ENCODE data around the gene FRMD4B.

The FRMD4B gene

DNA sequence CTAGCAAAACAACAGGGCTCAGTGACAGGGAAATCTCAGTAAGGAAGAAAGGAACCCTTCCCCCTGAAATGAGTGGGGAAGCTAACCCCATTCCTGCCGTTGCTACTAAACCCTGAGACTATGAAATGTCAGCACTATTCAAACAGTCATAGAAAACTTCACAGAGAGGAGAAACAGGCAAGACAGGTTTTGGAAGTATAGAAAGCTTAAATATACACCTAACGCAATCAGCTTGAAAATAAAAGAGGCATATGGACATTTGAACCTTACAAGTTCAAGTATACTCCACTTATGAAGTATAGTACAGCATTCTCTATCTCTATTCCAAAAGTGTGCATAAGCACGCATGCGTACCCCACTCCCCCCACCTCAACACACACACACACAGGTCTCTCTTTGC is 17.6 kb upstream of the FRMD4B start:
- no peak for DNase-seq

DNA sequence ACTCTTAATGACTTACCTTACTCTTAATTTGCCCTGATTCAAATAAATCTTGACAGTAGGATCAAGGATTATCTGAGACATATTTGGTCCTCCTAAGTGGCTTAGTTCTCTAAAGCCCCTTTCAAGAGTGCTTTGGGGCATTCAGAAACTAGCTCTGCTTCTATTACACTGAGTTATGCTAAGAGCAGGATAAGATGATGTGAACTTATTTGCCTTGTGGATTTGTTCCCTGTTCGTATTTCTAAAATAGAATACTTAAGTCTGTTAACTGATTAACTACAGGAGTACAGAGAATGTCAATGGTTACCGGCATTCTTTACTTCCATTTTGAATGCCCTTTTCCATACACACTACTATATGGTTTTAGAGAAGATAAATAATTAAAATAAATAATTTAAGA is 14.8 kb upstream of the FRMD4B start:
- no peak for DNase-seq

DNA sequence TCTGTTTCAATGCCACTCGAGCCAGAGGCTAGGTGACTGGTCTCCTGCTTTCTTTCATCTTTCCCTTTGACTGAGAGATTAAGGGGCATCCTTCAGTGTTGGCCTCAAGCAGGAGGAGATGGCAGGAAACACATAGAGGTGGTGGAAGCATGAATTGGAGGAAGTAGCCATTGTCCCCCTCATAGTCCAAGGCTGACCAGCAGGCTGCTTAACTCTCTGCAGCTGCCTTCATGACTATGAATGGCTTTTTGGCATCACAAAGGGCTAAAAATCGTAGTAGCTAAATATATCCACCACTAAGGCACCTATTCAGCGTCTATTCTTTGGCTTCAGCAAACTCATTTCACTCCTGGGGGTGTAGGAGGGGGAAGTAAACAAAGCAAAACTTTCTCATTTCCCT is 7.0 kb upstream of the FRMD4B start:
- DNase-seq = no peak

DNA sequence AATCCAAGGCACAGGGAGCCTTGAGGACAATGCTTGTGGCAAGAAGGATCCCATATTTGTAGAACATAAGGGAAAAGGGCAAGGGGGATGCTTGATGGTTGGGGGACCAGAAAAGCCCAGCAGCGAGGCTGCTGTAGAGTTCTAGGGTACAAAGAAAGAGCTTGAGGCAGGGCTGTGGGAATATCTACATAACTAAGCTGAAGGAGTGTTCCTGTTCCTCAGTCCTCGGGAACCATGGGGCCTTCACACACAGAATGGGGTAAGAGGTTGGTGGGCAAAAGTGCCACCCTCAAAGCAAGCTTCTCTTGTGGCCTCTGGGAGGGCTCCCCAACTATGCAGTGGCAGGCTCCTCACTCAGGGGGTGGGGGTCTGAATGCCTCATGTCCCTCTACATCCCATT is 6.5 kb upstream of the FRMD4B start:
- DNase-seq = no peak

DNA sequence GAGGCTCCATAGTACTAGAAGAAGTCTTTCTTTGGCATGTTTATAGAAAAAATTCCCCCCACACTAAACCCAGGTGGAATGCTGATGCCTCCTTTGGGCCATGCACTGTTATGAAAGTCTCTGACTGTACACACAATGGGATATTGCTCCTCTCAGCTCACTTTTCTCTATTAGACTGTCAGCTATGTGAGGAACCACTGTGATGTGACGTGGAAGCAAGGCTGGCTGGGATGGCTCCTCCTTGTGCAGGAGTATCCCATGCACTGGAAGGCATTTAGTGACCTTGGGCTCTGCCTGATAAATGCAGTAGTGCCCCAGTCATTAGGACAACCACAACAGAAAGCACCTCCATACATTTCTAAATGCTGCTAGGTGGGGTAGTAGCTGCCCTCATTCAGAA is 5.7 kb upstream of the FRMD4B start:
- no peak for DNase-seq

DNA sequence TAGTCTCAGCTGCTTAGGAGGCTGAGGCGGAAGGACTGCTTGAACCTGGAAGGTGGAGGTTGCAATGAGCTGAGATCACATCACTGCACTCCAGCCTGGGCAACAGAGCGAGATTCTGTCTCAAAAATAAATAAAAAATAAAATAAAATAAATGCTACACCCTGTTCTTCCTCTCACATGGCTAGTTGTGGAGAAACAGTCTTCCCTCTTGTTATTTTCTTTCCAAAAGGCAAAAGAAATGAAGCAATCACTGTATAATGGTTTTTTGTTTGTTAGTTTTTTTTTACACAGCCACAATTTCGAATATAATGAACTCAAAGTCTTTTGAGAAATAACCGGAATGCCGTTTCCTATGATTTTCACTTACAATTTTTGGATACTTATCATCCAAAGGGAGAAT is 4.9 kb upstream of the FRMD4B start:
- DNase-seq = no peak

DNA sequence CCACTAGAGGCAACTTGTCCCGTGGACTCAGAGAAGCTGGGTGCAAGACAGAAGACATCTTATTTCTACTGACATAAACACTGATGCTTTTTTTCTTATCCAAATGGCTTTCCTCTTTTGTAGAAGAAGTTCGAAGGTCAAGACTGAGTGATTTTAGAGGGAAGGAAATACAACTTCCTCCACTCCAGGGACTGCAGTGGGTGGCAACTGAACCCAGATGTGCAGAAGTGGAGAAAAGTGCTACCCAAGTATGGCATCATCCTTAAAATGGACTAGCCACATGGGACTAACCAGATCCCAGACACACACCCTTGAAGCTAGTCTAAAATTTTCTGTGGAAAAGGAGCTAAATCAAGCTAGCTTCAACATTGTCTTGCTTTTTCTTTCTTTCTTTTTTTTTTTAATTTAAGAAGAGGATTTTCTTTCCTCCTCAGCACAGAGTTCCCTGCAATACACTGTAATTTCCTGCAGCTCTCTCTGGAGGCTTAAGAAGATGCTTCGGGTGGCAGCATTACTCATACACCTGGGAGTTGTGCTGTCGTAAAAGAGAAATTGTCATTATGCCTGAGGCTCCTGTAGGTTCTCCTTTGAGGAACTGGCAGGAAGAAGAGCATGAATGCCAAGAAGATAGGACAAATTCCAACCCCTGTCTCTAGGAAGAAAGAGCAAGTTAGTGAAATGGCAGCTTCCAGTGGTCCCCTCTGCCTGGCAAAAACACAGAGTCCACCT is 3.8 kb upstream of the FRMD4B start:
- DNase-seq = no peak

DNA sequence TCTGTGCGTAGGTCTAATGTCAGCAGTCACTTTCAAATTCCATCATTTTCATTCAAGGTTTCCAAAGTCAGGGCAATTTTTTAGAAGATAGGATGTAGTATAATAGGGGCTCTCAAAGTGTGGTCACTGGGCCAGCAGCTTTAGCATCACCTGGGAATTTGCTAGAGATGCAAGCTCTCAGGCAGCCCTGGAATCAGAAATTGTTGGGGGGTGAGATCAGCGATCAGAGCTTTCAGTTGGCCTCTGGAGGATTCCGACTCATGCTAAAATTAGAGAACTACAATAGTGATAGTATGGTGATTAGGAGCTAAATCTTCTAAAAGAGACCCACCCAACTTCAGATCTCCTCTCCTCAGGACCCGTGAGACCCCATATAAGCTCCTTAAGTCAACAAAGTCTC is 2.4 kb upstream of the FRMD4B start:
- no peak for DNase-seq

DNA sequence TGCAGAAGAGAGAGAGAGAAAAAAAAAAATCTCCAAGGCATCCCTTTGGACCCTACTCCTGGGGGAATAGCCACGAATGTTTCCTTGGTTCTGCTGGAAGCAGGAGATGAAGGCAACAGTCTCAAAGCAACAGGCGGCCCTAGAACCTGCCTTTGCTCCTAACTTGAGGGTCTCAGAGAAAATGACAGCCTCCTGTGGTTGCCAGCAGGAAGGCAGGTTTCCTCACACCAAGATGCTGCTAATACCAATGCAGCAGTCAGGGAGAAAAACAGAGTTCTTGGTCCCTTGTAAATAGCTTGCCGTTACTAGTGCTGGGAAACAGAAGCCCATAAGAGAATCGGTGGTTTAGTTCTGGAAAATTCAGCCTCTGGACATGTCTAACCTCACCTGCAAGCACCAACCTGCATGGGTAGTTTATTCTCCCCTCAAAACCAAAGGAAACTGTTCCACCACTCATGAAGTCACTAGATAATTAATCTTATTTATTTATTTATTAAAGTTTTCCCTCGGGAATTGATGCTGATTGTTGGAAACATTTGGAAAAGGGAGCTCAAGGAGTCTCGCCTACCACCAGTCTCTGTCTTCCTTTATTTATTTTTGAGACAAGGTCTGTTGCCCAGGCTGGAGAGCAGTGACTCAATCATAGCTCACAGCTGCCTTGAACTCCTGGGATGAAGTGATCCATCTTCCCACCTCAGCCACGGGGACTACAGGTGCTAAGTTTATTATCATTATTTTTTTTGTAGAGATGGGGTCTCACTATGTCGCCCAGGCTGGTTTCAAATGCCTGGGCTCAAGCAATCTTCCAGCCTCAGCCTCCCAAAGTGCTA is 883 bp upstream of the FRMD4B start:
- no peak for DNase-seq

DNA sequence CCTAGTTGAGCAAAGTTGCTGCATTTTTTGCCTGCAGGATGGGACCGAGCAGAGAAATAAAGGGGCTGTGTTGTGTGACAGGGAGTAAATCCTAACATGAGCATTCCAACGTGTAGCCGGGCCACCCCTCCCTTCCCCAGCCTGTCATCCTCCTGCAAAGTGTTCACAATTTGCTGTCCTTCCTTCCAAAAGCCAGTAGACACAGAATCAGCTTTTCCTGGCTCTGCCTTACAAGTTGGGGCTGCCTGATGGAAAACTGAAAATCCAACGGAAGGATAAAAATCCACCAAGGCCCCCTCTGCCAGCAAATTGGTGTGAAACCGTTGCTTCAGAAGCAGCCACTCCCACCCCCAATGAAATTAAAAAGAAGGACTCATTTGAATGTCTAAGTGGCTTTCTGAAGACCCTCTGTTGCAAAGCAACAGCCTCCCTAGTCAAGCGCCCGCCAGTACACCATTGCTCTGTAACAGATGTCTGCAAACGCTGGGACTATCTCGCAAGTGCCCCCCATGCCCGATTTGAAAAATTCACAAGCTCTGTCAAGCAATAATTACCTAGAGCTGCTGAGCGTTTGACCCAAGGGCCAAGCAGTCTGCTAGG is 665 bp downstream of the FRMD4B start:
- DNase-seq = no peak

DNA sequence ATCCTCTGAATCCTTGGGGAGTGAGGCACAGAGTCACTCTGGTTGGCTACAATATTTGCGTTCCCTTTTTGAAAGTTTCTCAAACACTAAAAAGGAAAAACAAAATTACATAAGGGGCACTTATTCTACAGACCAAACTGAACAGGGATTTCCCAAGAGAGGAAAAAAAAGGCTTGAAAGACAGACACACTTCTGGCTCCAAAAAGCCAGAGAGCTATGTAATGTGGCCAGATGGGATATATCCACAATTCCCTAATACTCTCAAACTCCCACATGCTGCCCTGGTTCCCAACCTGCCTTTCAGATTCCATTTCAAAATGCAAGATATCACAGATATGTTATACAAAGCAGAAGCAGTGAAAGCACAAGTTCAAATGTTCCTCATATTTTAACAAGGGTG is 1.6 kb downstream of the FRMD4B start:
- no peak for DNase-seq

DNA sequence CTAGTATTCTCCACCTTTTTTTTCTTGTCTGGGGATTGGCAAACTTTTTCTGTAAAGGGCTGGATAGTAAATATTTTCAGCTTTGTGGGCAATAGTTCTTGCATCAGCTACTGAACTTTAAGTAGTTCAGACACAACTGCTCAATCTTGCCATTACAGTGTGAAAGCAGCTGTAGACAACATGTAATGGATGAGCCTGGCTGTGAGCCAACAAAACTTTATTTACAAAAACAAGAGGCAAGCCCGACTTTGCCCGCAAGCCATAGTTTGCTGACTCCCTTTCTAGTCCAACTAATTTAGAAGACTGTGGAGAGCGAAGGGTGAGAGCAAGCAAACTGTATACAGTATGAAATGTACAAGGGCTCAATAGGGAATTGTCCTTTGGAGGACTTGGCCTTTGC is 6.2 kb downstream of the FRMD4B start:
- no peak for DNase-seq

DNA sequence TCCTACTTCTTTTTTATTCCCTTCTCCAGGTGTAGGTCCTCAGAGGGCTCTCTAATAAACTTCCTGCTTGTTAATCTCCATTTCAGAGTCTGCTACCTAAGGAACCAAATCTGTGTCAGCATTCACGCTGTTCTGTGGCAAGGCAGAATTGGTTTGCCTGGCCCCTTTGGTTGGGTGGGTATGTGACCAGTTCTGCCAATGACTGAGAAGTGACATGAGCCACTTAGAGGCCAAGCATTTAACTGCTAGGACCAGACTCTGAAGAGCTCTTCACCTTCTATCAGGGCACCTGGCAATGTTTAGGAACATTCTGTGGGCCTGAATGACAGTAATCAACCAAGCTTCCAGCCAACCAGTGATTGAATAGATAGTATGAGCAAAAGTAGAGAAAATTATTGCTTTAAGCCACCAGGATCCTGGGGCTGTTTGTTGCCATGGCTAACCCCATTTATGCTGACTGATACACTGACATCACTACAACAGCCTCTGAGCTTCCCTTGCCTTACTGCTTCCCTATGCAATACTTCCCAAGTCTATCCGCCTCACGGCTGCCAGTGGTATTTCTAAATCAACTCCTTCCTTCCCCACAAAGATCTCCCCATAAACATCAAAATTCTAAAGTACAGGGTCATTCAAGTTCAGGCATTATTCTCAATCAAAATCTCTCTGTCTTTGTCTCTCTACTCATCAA is 7.6 kb downstream of the FRMD4B start:
- DNase-seq = no peak

DNA sequence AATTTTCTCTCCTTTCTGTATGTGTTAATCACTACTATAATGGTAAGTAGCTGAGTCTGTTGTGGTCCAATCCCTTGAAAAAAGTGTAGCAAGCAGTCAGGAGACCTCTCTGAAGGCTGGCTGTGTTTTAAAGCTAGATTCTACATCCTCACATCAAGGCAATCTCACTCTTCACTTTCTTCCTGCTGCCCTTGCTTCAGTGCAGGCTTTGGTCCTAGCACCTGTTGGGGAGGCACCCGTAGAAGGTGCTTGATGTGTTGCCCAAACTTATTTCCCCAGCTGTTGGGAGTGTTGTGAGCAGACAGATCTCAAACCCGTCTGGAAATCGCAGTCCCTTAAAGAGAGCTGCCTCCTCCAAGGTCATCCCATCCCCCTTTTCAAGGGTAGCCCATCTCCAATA is 8.6 kb downstream of the FRMD4B start:
- no peak for DNase-seq

DNA sequence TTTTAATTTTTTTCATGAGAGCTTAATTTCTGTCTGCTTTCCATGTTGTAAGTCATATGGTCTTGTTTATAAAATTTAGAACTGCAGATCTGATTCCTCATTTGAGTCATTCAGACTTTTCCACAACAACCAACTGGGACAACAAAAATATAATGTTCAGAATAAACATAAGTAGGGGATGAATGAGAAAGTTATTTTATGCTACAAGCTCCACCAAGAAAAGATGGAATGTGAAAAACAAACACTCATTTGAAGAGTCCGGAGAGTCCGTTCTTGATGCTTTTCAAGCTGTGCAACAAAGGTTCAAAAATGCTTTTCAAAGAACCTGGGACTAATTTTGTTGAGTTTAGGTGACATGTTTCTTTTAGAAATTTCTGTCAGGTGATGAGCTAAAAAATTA is 9.2 kb downstream of the FRMD4B start:
- no peak for DNase-seq

DNA sequence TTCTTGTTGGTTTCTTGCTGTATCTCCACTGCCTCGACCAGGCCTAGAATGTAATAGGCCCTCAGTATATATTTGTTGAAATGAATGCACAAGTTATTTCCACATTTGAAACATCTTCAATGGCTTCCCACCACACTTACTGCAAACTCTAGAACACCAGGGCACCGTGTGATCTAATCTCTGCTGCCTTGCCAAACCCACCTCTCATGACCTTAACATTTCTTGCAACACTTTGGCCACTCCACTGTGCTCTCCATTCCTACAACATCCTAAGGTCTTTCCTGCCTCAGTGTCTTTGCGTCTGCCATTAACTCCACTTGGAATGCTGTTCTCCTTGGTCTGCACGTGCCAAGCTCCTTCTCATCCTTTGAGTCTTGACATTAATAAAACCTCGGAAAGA is 14.1 kb downstream of the FRMD4B start:
- no peak for DNase-seq

DNA sequence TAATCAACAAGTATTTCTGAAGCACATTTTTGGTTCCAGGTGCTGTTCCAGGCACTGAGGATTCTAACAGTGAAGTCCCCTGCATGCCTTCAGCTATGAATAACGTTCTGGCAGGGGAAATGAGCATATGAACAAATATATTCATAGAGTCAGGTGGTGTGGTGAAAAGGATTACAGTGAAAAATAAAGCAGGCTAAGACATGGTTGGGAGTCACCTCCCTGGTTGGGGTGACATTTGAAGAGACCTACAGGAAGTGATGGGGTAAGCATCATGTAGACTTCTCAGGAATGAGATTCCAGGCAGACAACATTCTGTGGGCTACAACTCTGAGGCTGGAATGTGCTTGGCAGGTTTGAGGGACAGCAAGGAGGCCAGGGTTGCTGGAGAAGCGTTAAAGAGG is 15.0 kb downstream of the FRMD4B start:
- DNase-seq = no peak

DNA sequence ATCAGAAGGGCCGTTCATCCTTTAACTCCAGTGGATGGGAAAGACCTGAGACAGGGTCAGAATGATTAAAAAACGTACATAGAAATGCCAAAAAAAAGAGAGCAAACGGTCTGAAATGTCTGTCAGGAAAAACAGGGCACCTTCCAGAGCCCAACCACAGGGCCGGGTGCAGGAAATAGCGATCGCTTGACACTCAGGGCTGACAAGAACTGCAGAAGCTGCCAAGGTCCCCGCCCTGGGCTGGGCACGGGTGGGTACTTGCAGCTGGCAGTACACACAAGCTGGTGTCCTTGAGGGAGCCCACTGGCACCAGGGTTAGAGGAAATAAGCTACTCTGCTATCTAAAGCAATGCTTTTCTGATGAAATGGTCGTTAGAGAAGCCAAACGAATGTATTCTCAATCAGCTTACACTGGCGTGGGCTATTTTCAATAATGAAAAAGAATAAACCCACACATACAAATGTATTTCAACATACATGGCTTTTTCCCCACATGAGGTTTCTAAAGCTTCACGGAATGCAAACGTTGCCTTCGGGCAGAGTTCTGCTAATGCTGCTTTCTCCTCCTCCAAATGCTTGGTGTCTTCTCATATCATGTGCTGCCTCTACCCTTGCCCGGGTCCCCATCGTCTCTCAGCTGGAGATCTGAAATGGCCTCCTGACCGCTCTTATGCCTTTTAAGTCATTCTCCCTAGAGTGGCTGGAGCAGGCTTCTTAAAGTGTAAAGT is 15.6 kb downstream of the FRMD4B start:
- DNase-seq = no peak

DNA sequence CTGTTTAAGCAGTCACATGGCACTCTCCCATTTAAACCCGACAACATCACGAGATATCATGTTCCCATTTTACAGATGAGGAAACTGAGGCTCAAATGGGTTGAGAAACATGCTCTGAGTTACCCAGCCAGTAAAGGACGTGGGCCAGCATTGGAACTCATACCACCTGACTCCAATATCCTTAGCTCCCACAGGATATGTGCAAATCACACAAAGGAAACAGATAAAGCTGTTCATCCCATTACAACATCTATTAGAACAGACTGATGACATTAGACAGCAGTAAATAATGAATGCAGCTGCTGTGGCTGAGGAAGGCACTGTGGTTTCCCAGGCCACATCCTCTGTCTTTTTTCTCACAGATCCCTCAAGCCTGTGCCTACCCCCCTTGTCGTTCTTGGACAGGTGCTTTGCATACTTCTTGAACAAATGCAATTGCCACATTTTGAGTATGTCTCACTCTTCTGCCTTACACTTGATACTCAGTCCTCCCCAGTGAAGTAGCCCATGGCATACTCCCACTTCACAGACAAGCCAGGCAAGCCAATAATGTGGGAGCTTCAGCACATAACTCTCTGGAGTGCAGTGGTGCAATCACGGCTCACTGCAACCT is 17.7 kb downstream of the FRMD4B start:
- DNase-seq = no peak

DNA sequence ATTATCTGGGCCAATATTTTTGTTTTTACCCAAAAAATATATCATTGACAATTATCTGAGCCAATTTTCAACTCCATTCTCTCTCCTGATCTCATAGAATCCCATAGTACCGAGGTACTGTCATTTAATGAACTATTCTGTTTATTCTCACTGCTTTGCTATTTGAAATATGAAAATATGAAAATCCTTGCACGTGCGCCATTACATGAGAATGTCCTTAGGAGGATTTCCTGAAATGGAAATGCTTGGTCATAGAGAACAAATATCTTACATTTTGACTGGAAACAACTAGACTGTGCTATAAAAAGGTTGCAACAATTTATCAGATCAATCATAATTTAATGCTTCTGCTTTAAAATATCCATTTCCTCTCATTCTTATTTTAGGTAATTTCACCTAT is 18.3 kb downstream of the FRMD4B start:
- no peak for DNase-seq

DNA sequence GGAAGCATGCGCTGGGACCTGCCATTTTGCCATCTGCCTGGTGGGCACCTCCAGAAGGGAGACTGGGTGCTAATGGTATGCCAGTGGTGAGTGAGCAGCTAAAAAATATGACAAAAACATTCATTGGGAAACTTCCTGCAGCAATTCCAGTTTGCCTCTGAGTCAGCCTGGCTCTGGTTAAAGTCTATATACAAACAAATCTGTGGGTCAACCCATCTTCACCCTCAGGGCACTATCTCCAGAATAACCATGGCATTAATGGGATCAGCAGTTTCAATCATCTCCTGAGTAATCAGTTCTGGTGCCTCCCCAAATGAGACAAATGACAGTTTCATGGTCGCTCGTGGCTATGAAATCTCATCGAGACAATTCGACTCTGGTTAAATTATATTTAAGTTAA is 21.5 kb downstream of the FRMD4B start:
- DNase-seq = no peak

DNA sequence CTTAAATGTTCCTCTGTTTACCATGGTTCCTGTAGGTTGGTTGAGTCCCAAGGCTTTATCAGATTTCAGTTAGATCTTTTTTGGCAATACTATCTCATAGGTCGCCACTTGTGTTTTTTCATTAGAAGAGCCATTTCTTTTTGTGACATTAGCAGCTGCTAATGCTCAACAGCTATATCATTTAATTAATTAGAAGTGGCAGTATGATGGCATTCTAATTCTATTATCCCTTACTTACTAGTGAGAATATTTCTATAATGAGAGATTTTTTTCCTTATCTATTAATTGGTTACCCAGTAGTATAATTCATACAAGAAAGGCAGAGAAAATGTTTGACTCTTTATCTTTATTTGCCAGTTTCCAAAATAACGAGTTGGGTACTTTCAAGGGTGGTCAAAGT is 25.2 kb downstream of the FRMD4B start:
- no peak for DNase-seq

DNA sequence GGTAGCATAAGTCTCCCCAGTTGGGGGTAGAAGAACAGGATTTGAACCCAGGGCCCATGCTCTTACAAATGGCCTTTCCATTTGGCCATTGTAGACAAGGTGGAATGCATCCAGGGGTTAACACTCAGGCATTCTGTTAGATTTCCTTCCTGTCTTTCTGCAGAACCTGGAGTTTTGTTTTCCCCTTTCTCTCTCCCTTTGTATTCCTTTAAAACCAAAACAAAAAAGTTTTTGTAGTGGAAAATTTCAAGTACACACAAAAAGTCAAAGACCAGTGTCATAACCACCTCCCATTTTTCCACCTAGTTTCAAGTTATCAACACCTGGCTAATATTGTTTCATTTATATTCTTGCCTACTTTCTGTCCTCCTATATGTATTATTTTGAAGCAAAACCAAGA is 26.0 kb downstream of the FRMD4B start:
- no peak for DNase-seq
